ENCODE data around the gene FAM83C. TPM values are rescaled to one million over a fixed set of nuclear protein-coding genes. Genes with fewer than 3 reads are reported as not detected.

The FAM83C gene
- total RNA-seq, 1 experiment from 2014 or later, result not detected

- TF ChIP-seq EMX1 (CRISPR knock-in tag; IDR thresholded peaks at IDR 0.05), result 0 out of 2 replicates have a peak, but pooled peaks have one; percentile 75
- TF ChIP-seq PRRX2 (CRISPR knock-in tag; IDR thresholded peaks at IDR 0.05), result peak; percentile 87
- peak; percentile 83; the same call in 1 of the 2 replicates for TF ChIP-seq ZNF416 (CRISPR knock-in tag; IDR thresholded peaks at IDR 0.05)
- TF ChIP-seq TEAD1 (CRISPR knock-in tag; IDR thresholded peaks at IDR 0.05), result peak; percentile 84
- no peak for TF ChIP-seq ELF4 (CRISPR knock-in tag; IDR thresholded peaks at IDR 0.05; ENCODE audit: low read depth)
- TF ChIP-seq SMAD4 (CRISPR knock-in tag; IDR thresholded peaks at IDR 0.05), result no peak
- no peak for TF ChIP-seq ESRRA (CRISPR knock-in tag; IDR thresholded peaks at IDR 0.05; ENCODE audit: borderline replicate concordance)
- TF ChIP-seq, protein P1, sequence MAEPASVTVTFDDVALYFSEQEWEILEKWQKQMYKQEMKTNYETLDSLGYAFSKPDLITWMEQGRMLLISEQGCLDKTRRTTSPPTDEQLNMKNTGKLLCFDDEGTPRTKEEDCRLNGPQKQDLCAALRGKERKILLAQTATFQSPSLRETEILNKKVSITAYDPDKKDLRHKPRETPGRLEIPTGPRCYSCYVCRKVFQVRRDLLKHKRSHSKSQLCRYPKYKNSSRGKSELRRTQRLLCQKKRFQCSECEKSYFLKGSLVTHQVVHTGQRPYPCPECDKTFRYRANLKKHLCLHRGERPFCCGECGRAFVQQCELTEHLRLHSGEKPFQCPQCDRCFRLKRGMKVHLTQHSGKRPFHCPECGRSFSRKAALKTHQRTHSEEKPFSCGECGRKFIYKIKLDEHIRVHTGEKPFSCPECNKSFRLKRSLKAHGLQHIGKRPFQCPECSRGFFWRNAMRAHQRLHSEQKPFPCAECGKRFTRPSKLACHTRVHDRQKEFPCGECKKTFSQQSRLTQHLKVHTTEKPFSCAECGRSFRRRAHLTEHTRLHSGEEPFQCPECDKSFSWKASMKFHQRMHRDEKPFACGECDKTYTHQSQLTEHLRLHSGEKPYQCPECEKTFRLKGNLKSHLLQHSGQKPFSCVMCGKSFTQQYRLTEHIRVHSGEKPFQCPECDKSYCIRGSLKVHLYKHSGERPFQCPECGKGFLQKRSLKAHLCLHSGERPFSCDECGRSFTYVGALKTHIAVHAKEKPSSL (CRISPR knock-in tag; conservative IDR thresholded peaks at IDR 0.05), result no peak
- TF ChIP-seq MYBL2 (CRISPR knock-in tag; IDR thresholded peaks at IDR 0.05), result 0 out of 2 replicates have a peak, but pooled peaks have one; percentile 54
- no peak for TF ChIP-seq FOXJ3 (CRISPR knock-in tag; IDR thresholded peaks at IDR 0.05; ENCODE audit: borderline replicate concordance)
- no peak for TF ChIP-seq CTCF (IDR thresholded peaks at IDR 0.05)
- peak; percentile 91 for TF ChIP-seq ZBTB21 (CRISPR knock-in tag; IDR thresholded peaks at IDR 0.05; ENCODE audit: borderline replicate concordance)
- TF ChIP-seq, protein P2, sequence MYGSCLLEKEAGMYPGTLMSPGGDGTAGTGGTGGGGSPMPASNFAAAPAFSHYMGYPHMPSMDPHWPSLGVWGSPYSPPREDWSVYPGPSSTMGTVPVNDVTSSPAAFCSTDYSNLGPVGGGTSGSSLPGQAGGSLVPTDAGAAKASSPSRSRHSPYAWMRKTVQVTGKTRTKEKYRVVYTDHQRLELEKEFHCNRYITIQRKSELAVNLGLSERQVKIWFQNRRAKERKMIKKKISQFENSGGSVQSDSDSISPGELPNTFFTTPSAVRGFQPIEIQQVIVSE (CRISPR knock-in tag; IDR thresholded peaks at IDR 0.05; ENCODE audit: borderline replicate concordance), result no peak
- no peak for TF ChIP-seq PREB (CRISPR knock-in tag; IDR thresholded peaks at IDR 0.05; ENCODE audit: borderline replicate concordance)
- peak; percentile 41; the same call in 1 of the 2 replicates for TF ChIP-seq CREM (CRISPR knock-in tag; IDR thresholded peaks at IDR 0.05)
- TF ChIP-seq MAX (CRISPR knock-in tag; IDR thresholded peaks at IDR 0.05), result peak; percentile 66; the same call in 1 of the 2 replicates
- TF ChIP-seq MLX (CRISPR knock-in tag; IDR thresholded peaks at IDR 0.05), result no peak
- TF ChIP-seq TP53 (CRISPR knock-in tag; IDR thresholded peaks at IDR 0.05), result 0 out of 2 replicates have a peak, but pooled peaks have one; percentile 23
- no peak for TF ChIP-seq ZNF532 (CRISPR knock-in tag; IDR thresholded peaks at IDR 0.05; ENCODE audit: borderline replicate concordance)
- TF ChIP-seq, protein P3, sequence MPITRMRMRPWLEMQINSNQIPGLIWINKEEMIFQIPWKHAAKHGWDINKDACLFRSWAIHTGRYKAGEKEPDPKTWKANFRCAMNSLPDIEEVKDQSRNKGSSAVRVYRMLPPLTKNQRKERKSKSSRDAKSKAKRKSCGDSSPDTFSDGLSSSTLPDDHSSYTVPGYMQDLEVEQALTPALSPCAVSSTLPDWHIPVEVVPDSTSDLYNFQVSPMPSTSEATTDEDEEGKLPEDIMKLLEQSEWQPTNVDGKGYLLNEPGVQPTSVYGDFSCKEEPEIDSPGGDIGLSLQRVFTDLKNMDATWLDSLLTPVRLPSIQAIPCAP (CRISPR knock-in tag; IDR thresholded peaks at IDR 0.05), result no peak
- no peak for TF ChIP-seq SOX15 (CRISPR knock-in tag; IDR thresholded peaks at IDR 0.05)
- no peak for TF ChIP-seq ZNF263 (CRISPR knock-in tag; IDR thresholded peaks at IDR 0.05; ENCODE audit: low read depth)
- TF ChIP-seq FOXK1 (CRISPR knock-in tag; IDR thresholded peaks at IDR 0.05), result peak; percentile 29; the same call in 1 of the 2 replicates
Measured at GRCh38 chr20:35277531-35278395, 14.5 kb downstream of the FAM83C start, which contains the start of gene MMP24OS (continued).
